GM13976 (cell line): ENCODE data around the gene CPE.

ENCODE experiments used
- DNase-seq: peaks from one replicate; pipeline ENCODE4 v3.0.0; 2012; ENCODE audit warnings: low spot score
- CTCF ChIP-seq: IDR thresholded peaks from 2 replicates; pipeline ENCODE4 v1.5.1; 2012; ENCODE audit warnings: borderline replicate concordance, mild to moderate bottlenecking; ENCODE audit not compliant: insufficient read depth; ENCODE audit errors: extremely low read depth, missing control alignments, control extremely low read depth
- in situ Hi-C: fragments of 300-500 bp; cut with MboI; formaldehyde crosslinking; loops from one replicate; pipeline ENCODE4 v1.12.0; 2022; ENCODE audit warnings: low sequenced_read_pairs, mixed read lengths, inconsistent platforms; ENCODE audit not compliant: unreplicated experiment

Gene CPE

GRCh38 chr4:165474784-165475705 is 96.2 kb downstream of the CPE start:
- no peak for TF ChIP-seq CTCF
- in situ Hi-C loops, result no loop called here
- no peak for DNase-seq

GRCh38 chr4:165475706-165476070 is 96.9 kb downstream of the CPE start:
- DNase-seq, result no peak
- in situ Hi-C loops, result no loop called here
- TF ChIP-seq CTCF, result no peak

GRCh38 chr4:165476214-165477098 is 97.6 kb downstream of the CPE start:
- no peak for DNase-seq
- in situ Hi-C loops, result no loop called here
- no peak for TF ChIP-seq CTCF

- no peak for TF ChIP-seq CTCF
- DNase-seq, result no peak
These were observed 99.0 kb downstream of the CPE start for GRCh38 chr4:165477799-165478198.

GRCh38 chr4:165478260-165478659 is 99.5 kb downstream of the CPE start:
- no peak for DNase-seq
- no peak for TF ChIP-seq CTCF
- in situ Hi-C loops, result no loop called here

More at GRCh38 chr4:165477799-165478198, 99.0 kb downstream of the CPE start:
- in situ Hi-C loops, result no loop called here

- DNase-seq, result no peak
- no peak for TF ChIP-seq CTCF
- in situ Hi-C loops, result no loop called here
These were observed 102.4 kb downstream of the CPE start for GRCh38 chr4:165481053-165481835.
